Esophagus squamous epithelium (tissue), 5 donors: ENCODE data around the gene ETV3. TPM values are rescaled to one million over a fixed set of nuclear protein-coding genes. Genes with fewer than 3 reads are reported as not detected.

Experiments used
- DNase-seq: peaks from one replicate; lab custom pipeline; 2025; lab: John Stamatoyannopoulos, UW
- H3K27ac ChIP-seq, 4 donors: fragments of 200-600 bp; sonication (generic); one replicate each; pipeline ENCODE4 v1.5.1; 2016 to 2019; ENCODE audit warnings: mild to moderate bottlenecking in 1 of 4
- H3K27me3 ChIP-seq, 4 donors: fragments of 200-600 bp; sonication (generic); 1 replicate in 3 of 4; 2 replicates in 1 of 4; pipeline versions ENCODE4 v1.5.1 to v1.6.0; 2017 to 2021; ENCODE audit warnings: antibody characterized with exemption in 1 of 4
- H3K36me3 ChIP-seq, 3 donors: fragments of 200-600 bp; sonication (generic); one replicate each; pipeline ENCODE4 v1.5.1; 2016 to 2019
- H3K4me1 ChIP-seq, 3 donors: fragments of 200-600 bp; sonication (generic); one replicate each; pipeline ENCODE4 v1.5.1; 2017 to 2019
- H3K4me3 ChIP-seq, 4 donors: fragments of 200-600 bp; sonication (generic); 1 replicate in 3 of 4; 2 replicates in 1 of 4; pipeline ENCODE4 v1.5.1; 2016 to 2019; ENCODE audit warnings: mild to moderate bottlenecking in 2 of 4, moderate library complexity in 1 of 4
- H3K9me3 ChIP-seq, 3 donors: fragments of 200-600 bp; sonication (generic); one replicate each; pipeline ENCODE4 v1.5.1; 2016 to 2019
- CTCF ChIP-seq, 6 experiments: fragments of 450-650 bp in 4 of 6; fragments of 200-600 bp in 2 of 6; sonication (generic) in 2 of 6; IDR thresholded peaks; one replicate each; pipeline ENCODE4 v1.5.1; 2016 to 2019; ENCODE audit warnings: antibody characterized with exemption in 6 of 6, mild to moderate bottlenecking in 4 of 6, moderate library complexity in 4 of 6
- POLR2A ChIP-seq, 4 donors: fragments of 450-650 bp; IDR thresholded peaks; one replicate each; pipeline ENCODE4 v1.6.1; 2017; ENCODE audit warnings: antibody characterized with exemption in 4 of 4, mild to moderate bottlenecking in 4 of 4, moderate library complexity in 3 of 4
- WGBS, 2 donors: methylation state at CpG; one replicate each; pipeline ENCODE4 v1.1.5; 2018; 5-methylcytosine and 5-hydroxymethylcytosine counted together
- intact Hi-C: fragments of 100-400 bp; cut with DNase I; formaldehyde crosslinking; loops from one replicate; pipeline ENCODE4 v1.15.0; 2022
- total RNA-seq, 4 donors: library from RNA; depleted of rRNA; stranded (reverse); fragments of >200 nt; gene quantifications; one replicate each; pipeline ENCODE4 v1.1.0, GENCODE V29; 2016
- donor health status: DM: yes; HTN: yes; CAD: no.

Gene ETV3
- total RNA-seq, 4 donors from 2014 or later = 25.0 to 31.4 (median 27.3) TPM

GRCh38 chr1:157181258-157181657, 43.1 kb upstream of the ETV3 start:
- intact Hi-C loops = no loop called here
- no peak for TF ChIP-seq POLR2A (IDR thresholded peaks at IDR 0.05)
- TF ChIP-seq CTCF (IDR thresholded peaks at IDR 0.05) = no peak
- H3K27ac ChIP-seq = no peak overlapping the region
- H3K4me1 ChIP-seq = no peaks in the 10 kb centered on the region
- DNase-seq = no peak
- no peak overlapping the region for H3K4me3 ChIP-seq
- no peaks in the 10 kb centered on the region for H3K9me3 ChIP-seq
- H3K36me3 ChIP-seq = no peaks in the 10 kb centered on the region
- WGBS, 2 donors = 20 to 32% methylated on average over 1 to 3 of the region's 5 CpGs
- peaks cover 0 to 8% (median 0%) of the 10 kb centered on the region in 4 donors for H3K27me3 ChIP-seq

GRCh38 chr1:157178490-157178889, 40.3 kb upstream of the ETV3 start:
- intact Hi-C loops = no loop called here
- H3K9me3 ChIP-seq = no peaks in the 10 kb centered on the region
- TF ChIP-seq CTCF (IDR thresholded peaks at IDR 0.05) (no peak), POLR2A (IDR thresholded peaks at IDR 0.05) (no peak)
- DNase-seq = no peak
- H3K4me3 ChIP-seq = no peak overlapping the region
- H3K4me1 ChIP-seq = no peaks in the 10 kb centered on the region
- no peaks in the 10 kb centered on the region for H3K36me3 ChIP-seq
- peaks cover 0 to 5% (median 0%) of the 10 kb centered on the region in 4 donors for H3K27me3 ChIP-seq
- H3K27ac ChIP-seq = no peak overlapping the region
- WGBS, 2 donors = 74 to 80% methylated on average over 3 of the region's 3 CpGs

- DNase-seq = no peak
- 34 to 44% methylated on average over 4 of the region's 4 CpGs for WGBS, 2 donors
Measured at GRCh38 chr1:157177733-157178394, 39.7 kb upstream of the ETV3 start.

GRCh38 chr1:157176591-157177121, 38.5 kb upstream of the ETV3 start:
- 77 to 90% methylated on average over 6 of the region's 6 CpGs for WGBS, 2 donors
- H3K4me3 ChIP-seq = no peak overlapping the region
- DNase-seq = no peak
- H3K27me3 ChIP-seq = peaks cover 0 to 5% (median 0%) of the 10 kb centered on the region in 4 donors
- intact Hi-C loops = no loop called here
- no peaks in the 10 kb centered on the region for H3K36me3 ChIP-seq
- H3K27ac ChIP-seq = no peak overlapping the region
- TF ChIP-seq CTCF (IDR thresholded peaks at IDR 0.05) = no peak
- TF ChIP-seq POLR2A (IDR thresholded peaks at IDR 0.05) = no peak
- H3K4me1 ChIP-seq = no peaks in the 10 kb centered on the region
- H3K9me3 ChIP-seq = no peaks in the 10 kb centered on the region

More at GRCh38 chr1:157177733-157178394, 39.7 kb upstream of the ETV3 start:
- no peaks in the 10 kb centered on the region for H3K36me3 ChIP-seq
- no peak overlapping the region for H3K27ac ChIP-seq
- TF ChIP-seq CTCF (IDR thresholded peaks at IDR 0.05) = no peak
- no peak for TF ChIP-seq POLR2A (IDR thresholded peaks at IDR 0.05)
- intact Hi-C loops = no loop called here
- H3K9me3 ChIP-seq = no peaks in the 10 kb centered on the region
- H3K4me3 ChIP-seq = no peak overlapping the region
- H3K4me1 ChIP-seq = no peaks in the 10 kb centered on the region
- peaks cover 0 to 5% (median 0%) of the 10 kb centered on the region in 4 donors for H3K27me3 ChIP-seq

GRCh38 chr1:157176016-157176415, 37.8 kb upstream of the ETV3 start:
- Histone ChIP-seq H3K27me3 (peaks cover 0 to 5% (median 0%) of the 10 kb centered on the region in 4 donors), H3K36me3 (no peaks in the 10 kb centered on the region), H3K27ac (no peak overlapping the region), H3K4me1 (no peaks in the 10 kb centered on the region), H3K4me3 (no peak overlapping the region), H3K9me3 (no peaks in the 10 kb centered on the region)
- intact Hi-C loops = no loop called here
- 64 to 78% methylated on average over 1 of the region's 1 CpG for WGBS, 2 donors
- no peak for TF ChIP-seq POLR2A (IDR thresholded peaks at IDR 0.05)
- no peak for TF ChIP-seq CTCF (IDR thresholded peaks at IDR 0.05)
- no peak for DNase-seq
